ENCODE results near the gene ALKBH4. TPM values are rescaled to one million over a fixed set of nuclear protein-coding genes. Genes with fewer than 3 reads are reported as not detected.

Gene ALKBH4
- total RNA-seq, 1 donor from 2014 or later: 10.0 TPM

- no peak for TF ChIP-seq CTCF (IDR thresholded peaks at IDR 0.05; ENCODE audit: insufficient read depth, low read length, severe bottlenecking)
- FAIRE-seq: no peak
- H3K36me3 ChIP-seq (ENCODE audit: control insufficient read depth, insufficient read depth, low read length): peaks cover 12% of the 10 kb centered on the region
- H3K27me3 ChIP-seq (ENCODE audit: control insufficient read depth, insufficient read depth, low read length): no peaks in the 10 kb centered on the region
- DNase-seq (ENCODE audit: low read depth): no peak
- no peak overlapping the region for H3K4me3 ChIP-seq (ENCODE audit: low read depth, low read length)
These were observed 40.5 kb downstream of the ALKBH4 start for GRCh38 chr7:102424129-102424551.

GRCh38 chr7:102421706-102422240, 42.9 kb downstream of the ALKBH4 start:
- FAIRE-seq (no peak), DNase-seq (ENCODE audit: low read depth) (no peak)
- H3K4me3 ChIP-seq (ENCODE audit: low read depth, low read length): no peak overlapping the region
- no peaks in the 10 kb centered on the region for H3K27me3 ChIP-seq (ENCODE audit: control insufficient read depth, insufficient read depth, low read length)
- peaks cover 14% of the 10 kb centered on the region for H3K36me3 ChIP-seq (ENCODE audit: control insufficient read depth, insufficient read depth, low read length)
- no peak for TF ChIP-seq CTCF (IDR thresholded peaks at IDR 0.05; ENCODE audit: insufficient read depth, low read length, severe bottlenecking)

- H3K27me3 ChIP-seq (ENCODE audit: control insufficient read depth, insufficient read depth, low read length): no peaks in the 10 kb centered on the region
- no peak for FAIRE-seq
- no peak for TF ChIP-seq CTCF (IDR thresholded peaks at IDR 0.05; ENCODE audit: insufficient read depth, low read length, severe bottlenecking)
- H3K36me3 ChIP-seq (ENCODE audit: control insufficient read depth, insufficient read depth, low read length): peaks cover 5% of the 10 kb centered on the region
- DNase-seq (ENCODE audit: low read depth): no peak
- no peak overlapping the region for H3K4me3 ChIP-seq (ENCODE audit: low read depth, low read length)
These were observed 46.1 kb downstream of the ALKBH4 start for GRCh38 chr7:102418592-102418991.

GRCh38 chr7:102417105-102417504, 47.6 kb downstream of the ALKBH4 start:
- DNase-seq (ENCODE audit: low read depth) (no peak), FAIRE-seq (no peak)
- Histone ChIP-seq H3K27me3 (ENCODE audit: control insufficient read depth, insufficient read depth, low read length) (no peaks in the 10 kb centered on the region), H3K4me3 (ENCODE audit: low read depth, low read length) (no peak overlapping the region), H3K36me3 (ENCODE audit: control insufficient read depth, insufficient read depth, low read length) (peaks cover 7% of the 10 kb centered on the region)
- no peak for TF ChIP-seq CTCF (IDR thresholded peaks at IDR 0.05; ENCODE audit: insufficient read depth, low read length, severe bottlenecking)

- no peaks in the 10 kb centered on the region for H3K27me3 ChIP-seq (ENCODE audit: control insufficient read depth, insufficient read depth, low read length)
- peaks cover 7% of the 10 kb centered on the region for H3K36me3 ChIP-seq (ENCODE audit: control insufficient read depth, insufficient read depth, low read length)
- FAIRE-seq (no peak), DNase-seq (ENCODE audit: low read depth) (no peak)
- TF ChIP-seq CTCF (IDR thresholded peaks at IDR 0.05; ENCODE audit: insufficient read depth, low read length, severe bottlenecking): no peak
- no peak overlapping the region for H3K4me3 ChIP-seq (ENCODE audit: low read depth, low read length)
These were observed 48.3 kb downstream of the ALKBH4 start for GRCh38 chr7:102416406-102416805.

GRCh38 chr7:102415685-102416225, 48.9 kb downstream of the ALKBH4 start:
- DNase-seq (ENCODE audit: low read depth) (no peak), FAIRE-seq (no peak)
- TF ChIP-seq CTCF (IDR thresholded peaks at IDR 0.05; ENCODE audit: insufficient read depth, low read length, severe bottlenecking): no peak
- Histone ChIP-seq H3K4me3 (ENCODE audit: low read depth, low read length) (no peak overlapping the region), H3K27me3 (ENCODE audit: control insufficient read depth, insufficient read depth, low read length) (no peaks in the 10 kb centered on the region), H3K36me3 (ENCODE audit: control insufficient read depth, insufficient read depth, low read length) (peaks cover 7% of the 10 kb centered on the region)
